Panc1 (cell line): ENCODE measurements around the gene RPN1.
A peak's percentile ranks its signal among the peaks of the same experiment; 100 is the strongest.

Experiments used
- POLR2AphosphoS5 ChIP-seq: IDR thresholded peaks from 2 replicates; pipeline ENCODE4 v1.6.1; 2012; ENCODE audit warnings: mild to moderate bottlenecking, low read depth, low read length, moderate library complexity
- SIN3A ChIP-seq: IDR thresholded peaks from 2 replicates; pipeline ENCODE4 v1.6.1; 2012; ENCODE audit warnings: low read depth, mild to moderate bottlenecking, low read length, moderate library complexity, borderline replicate concordance; ENCODE audit not compliant: insufficient read depth
- TCF7L2 ChIP-seq: IDR thresholded peaks from 2 replicates; pipeline ENCODE4 v1.6.1; 2011; ENCODE audit warnings: mild to moderate bottlenecking, low read depth, low read length, inconsistent platforms
- TF ChIP-seq, protein P1 (sequence below): fragments of 450-650 bp; IDR thresholded peaks from 2 replicates; pipeline ENCODE4 v1.5.1; 2017; ENCODE audit warnings: mild to moderate bottlenecking
- TF ChIP-seq, protein P2 (sequence below), 2 experiments: IDR thresholded peaks; 2 replicates each; pipeline ENCODE4 v1.6.1; 2011 to 2012; ENCODE audit warnings: low read depth in 2 of 2, control low read depth in 1 of 2, low read length in 1 of 2, mild to moderate bottlenecking in 1 of 2, moderate library complexity in 1 of 2; ENCODE audit not compliant: insufficient read depth in 1 of 2

DNA sequence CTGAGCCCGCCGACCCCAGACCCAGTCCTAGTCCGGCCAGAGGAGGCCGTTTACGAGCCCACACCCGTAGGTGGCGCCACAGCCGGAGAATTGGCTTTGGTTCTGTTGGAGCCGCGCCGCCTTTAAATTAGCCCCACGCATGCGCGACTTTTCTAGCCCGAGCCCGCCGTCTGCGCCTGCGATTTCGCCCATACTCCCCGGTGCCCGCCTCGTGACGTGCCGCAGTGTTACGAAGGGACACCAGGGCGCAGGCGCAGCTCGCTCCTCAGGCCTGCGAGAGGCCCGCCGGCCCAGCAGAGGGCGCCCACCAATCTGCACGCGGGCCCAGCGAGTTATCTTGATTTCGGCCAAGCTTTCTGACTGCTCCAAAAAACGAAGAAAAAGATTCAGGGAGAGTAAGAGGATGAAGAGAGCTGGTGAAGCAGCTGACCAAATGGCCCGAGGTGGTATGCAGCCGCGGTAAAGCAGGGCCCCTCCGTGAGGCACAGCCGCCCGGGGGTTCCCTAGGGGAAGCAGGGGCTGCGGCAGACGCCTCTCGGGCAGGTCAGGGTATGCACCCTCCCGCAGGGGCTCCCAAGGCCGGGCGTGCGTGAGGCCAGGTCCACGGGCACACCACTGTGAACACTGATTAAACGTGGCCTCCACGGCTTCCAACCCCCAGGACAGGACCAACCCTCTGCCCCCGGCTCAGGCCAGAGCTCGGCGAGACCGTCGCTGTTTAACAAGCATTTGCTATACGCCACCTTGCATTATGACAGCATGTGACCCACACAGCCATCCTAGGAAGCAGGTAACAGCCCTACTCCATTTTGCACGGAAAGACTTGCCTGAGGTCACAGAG is 32.8 kb downstream of the RPN1 start:
- TF ChIP-seq TCF7L2 (no peak), POLR2AphosphoS5 (peak; percentile 60), SIN3A (no peak)
- TF ChIP-seq, protein P1, sequence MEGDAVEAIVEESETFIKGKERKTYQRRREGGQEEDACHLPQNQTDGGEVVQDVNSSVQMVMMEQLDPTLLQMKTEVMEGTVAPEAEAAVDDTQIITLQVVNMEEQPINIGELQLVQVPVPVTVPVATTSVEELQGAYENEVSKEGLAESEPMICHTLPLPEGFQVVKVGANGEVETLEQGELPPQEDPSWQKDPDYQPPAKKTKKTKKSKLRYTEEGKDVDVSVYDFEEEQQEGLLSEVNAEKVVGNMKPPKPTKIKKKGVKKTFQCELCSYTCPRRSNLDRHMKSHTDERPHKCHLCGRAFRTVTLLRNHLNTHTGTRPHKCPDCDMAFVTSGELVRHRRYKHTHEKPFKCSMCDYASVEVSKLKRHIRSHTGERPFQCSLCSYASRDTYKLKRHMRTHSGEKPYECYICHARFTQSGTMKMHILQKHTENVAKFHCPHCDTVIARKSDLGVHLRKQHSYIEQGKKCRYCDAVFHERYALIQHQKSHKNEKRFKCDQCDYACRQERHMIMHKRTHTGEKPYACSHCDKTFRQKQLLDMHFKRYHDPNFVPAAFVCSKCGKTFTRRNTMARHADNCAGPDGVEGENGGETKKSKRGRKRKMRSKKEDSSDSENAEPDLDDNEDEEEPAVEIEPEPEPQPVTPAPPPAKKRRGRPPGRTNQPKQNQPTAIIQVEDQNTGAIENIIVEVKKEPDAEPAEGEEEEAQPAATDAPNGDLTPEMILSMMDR: peak; percentile 98
- TF ChIP-seq, protein P2, sequence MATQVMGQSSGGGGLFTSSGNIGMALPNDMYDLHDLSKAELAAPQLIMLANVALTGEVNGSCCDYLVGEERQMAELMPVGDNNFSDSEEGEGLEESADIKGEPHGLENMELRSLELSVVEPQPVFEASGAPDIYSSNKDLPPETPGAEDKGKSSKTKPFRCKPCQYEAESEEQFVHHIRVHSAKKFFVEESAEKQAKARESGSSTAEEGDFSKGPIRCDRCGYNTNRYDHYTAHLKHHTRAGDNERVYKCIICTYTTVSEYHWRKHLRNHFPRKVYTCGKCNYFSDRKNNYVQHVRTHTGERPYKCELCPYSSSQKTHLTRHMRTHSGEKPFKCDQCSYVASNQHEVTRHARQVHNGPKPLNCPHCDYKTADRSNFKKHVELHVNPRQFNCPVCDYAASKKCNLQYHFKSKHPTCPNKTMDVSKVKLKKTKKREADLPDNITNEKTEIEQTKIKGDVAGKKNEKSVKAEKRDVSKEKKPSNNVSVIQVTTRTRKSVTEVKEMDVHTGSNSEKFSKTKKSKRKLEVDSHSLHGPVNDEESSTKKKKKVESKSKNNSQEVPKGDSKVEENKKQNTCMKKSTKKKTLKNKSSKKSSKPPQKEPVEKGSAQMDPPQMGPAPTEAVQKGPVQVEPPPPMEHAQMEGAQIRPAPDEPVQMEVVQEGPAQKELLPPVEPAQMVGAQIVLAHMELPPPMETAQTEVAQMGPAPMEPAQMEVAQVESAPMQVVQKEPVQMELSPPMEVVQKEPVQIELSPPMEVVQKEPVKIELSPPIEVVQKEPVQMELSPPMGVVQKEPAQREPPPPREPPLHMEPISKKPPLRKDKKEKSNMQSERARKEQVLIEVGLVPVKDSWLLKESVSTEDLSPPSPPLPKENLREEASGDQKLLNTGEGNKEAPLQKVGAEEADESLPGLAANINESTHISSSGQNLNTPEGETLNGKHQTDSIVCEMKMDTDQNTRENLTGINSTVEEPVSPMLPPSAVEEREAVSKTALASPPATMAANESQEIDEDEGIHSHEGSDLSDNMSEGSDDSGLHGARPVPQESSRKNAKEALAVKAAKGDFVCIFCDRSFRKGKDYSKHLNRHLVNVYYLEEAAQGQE (IDR thresholded peaks at IDR 0.05; ENCODE audit: insufficient read depth in 1 of 2, low read depth in 2 of 2, low read length in 1 of 2): no peak
